Upper lobe of left lung (tissue), 4 donors: ENCODE measurements around the gene HS3ST1.

Experiments used
- EP300 ChIP-seq, 4 donors: sonication (generic); formaldehyde crosslinking; IDR thresholded peaks; one replicate each; pipeline ENCODE4 v1.5.1; 2017; ENCODE audit warnings: antibody characterized with exemption in 4 of 4, control low read depth in 2 of 4
- POLR2AphosphoS5 ChIP-seq, 2 donors: sonication (generic); formaldehyde crosslinking; IDR thresholded peaks; one replicate each; pipeline ENCODE4 v1.5.1; 2017; ENCODE audit warnings: antibody characterized with exemption in 2 of 2
- TF ChIP-seq, protein P1 (sequence below), 6 experiments: fragments of 450-650 bp in 4 of 6; fragments of 200-600 bp in 2 of 6; sonication (generic) in 2 of 6; IDR thresholded peaks; one replicate each; pipeline ENCODE4 v1.5.1; 2016 to 2019; ENCODE audit warnings: antibody characterized with exemption in 6 of 6

DNA sequence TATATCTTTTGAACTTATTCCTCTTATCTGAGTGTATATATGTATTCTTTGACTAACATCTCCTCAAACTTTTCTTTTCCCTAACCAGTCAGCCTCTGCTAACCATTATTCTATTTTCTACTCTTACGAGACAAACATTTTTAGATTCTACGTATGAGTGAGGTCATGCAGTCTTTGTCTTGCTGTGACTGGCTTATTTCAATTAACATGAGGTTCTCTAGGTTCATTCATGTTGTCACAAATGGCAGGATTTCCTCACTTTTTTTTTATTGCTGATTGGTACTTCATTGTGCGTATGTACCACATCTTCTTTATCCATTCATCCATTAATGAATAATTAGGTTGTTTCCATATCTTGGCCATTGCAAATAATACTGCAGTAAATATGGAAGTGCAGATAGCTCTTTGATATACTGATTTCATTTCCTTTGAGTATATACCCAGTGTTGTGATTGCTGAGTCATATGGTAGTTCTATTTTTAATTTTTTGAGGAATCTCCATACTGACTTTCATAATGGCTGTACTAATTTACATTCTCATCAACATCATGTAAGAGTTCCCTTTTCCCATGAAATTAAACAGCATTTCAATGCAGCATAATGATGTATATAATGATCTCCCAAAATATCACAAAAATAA is 80.1 kb downstream of the HS3ST1 start:
- TF ChIP-seq POLR2AphosphoS5 (IDR thresholded peaks at IDR 0.05): no peak
- TF ChIP-seq, protein P1, sequence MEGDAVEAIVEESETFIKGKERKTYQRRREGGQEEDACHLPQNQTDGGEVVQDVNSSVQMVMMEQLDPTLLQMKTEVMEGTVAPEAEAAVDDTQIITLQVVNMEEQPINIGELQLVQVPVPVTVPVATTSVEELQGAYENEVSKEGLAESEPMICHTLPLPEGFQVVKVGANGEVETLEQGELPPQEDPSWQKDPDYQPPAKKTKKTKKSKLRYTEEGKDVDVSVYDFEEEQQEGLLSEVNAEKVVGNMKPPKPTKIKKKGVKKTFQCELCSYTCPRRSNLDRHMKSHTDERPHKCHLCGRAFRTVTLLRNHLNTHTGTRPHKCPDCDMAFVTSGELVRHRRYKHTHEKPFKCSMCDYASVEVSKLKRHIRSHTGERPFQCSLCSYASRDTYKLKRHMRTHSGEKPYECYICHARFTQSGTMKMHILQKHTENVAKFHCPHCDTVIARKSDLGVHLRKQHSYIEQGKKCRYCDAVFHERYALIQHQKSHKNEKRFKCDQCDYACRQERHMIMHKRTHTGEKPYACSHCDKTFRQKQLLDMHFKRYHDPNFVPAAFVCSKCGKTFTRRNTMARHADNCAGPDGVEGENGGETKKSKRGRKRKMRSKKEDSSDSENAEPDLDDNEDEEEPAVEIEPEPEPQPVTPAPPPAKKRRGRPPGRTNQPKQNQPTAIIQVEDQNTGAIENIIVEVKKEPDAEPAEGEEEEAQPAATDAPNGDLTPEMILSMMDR (IDR thresholded peaks at IDR 0.05): no peak
- no peak for TF ChIP-seq EP300 (IDR thresholded peaks at IDR 0.05)
